HepG2 (cell line): ENCODE results near the gene NXPH4. TPM values are rescaled to one million over a fixed set of nuclear protein-coding genes. Genes with fewer than 3 reads are reported as not detected.
A peak's percentile ranks its signal among the peaks of the same experiment; 100 is the strongest.

Experiments
- ATAC-seq: fragments of 200-7000 bp; cut with Tn5 transposase; 3 replicates; pipeline ENCODE4 v1.9.1; 2020; ENCODE audit warnings: mild to moderate bottlenecking, moderate library complexity
- BruUV-seq: library from RNA; stranded (reverse); fragments of 400-500 nt; replicated peaks from 2 replicates; lab custom pipeline; 2021; lab: Mats Ljungman, UMichigan
- CTCF ChIA-PET: fragments of 300-600 bp; formaldehyde crosslinking; extraction: SDS; loops from one replicate; lab custom pipeline; 2021; ENCODE audit warnings: low total read pairs, inconsistent platforms, low intra/inter-chr PET ratio; lab: Yijun Ruan, JAX
- POLR2A ChIA-PET: fragments of 350-600 bp; sonication (Branson Sonifier 250); formaldehyde crosslinking; loops from one replicate; lab custom pipeline; 2020; ENCODE audit warnings: antibody characterized with exemption, inconsistent platforms; lab: Yijun Ruan, JAX
- DNase-seq: peaks from one replicate; pipeline ENCODE4 v3.0.0-alpha.2; 2015; ENCODE audit warnings: low spot score
- FAIRE-seq: peaks from 3 replicates; lab custom pipeline; 2011; peaks lifted over from hg19 to GRCh38; lab: Jason Lieb, UNC
- H2AFZ ChIP-seq: one replicate; pipeline ENCODE4 v1.6.1; 2011; ENCODE audit warnings: low read length, inconsistent platforms
- H3K27ac ChIP-seq: fragments of 300-600 bp; 3 replicates; pipeline ENCODE4 v1.8.0; 2011; ENCODE audit warnings: mixed run types, mild to moderate bottlenecking, mixed read lengths, low read length, inconsistent platforms; ENCODE audit not compliant: insufficient read depth; ENCODE audit errors: extremely low read length
- H3K27me3 ChIP-seq, 2 experiments: fragments of 200-600 bp in 1 of 2; 2 replicates in 1 of 2; 3 replicates in 1 of 2; pipeline versions ENCODE4 v1.6.0 to v1.8.0; 2011; ENCODE audit warnings: low read length in 2 of 2, mild to moderate bottlenecking in 2 of 2, moderate library complexity in 2 of 2, inconsistent platforms in 1 of 2; ENCODE audit not compliant: insufficient read depth in 2 of 2, control insufficient read depth in 1 of 2
- H3K36me3 ChIP-seq, 2 experiments: fragments of 200-600 bp in 1 of 2; replicated peaks in 1 of 2; 2 replicates in 1 of 2; 3 replicates in 1 of 2; pipeline versions ENCODE4 v1.5.1 to v1.8.0; 2011; ENCODE audit warnings: low read length in 2 of 2, inconsistent platforms in 1 of 2; ENCODE audit not compliant: insufficient read depth in 2 of 2, control insufficient read depth in 1 of 2
- H3K4me1 ChIP-seq: 2 replicates; pipeline ENCODE4 v1.5.1; 2012; ENCODE audit warnings: low read length, inconsistent platforms; ENCODE audit not compliant: insufficient read depth
- H3K4me2 ChIP-seq: 2 replicates; pipeline ENCODE4 v1.6.0; 2011; ENCODE audit warnings: low read depth, low read length, inconsistent platforms
- H3K4me3 ChIP-seq, 3 experiments: fragments of 200-600 bp in 1 of 3; sonication (generic), shearing (Covaris generic) in 1 of 3; replicated peaks in 1 of 3; 2 replicates each; pipeline ENCODE4 v1.5.1; 2011 to 2016; ENCODE audit warnings: low read length in 3 of 3, inconsistent platforms in 2 of 3, low read depth in 2 of 3, mild to moderate bottlenecking in 2 of 3, control low read depth in 1 of 3, mixed read lengths in 1 of 3; ENCODE audit not compliant: insufficient read depth in 1 of 3
- H3K79me2 ChIP-seq: one replicate; pipeline ENCODE4 v1.6.1; 2011; ENCODE audit warnings: low read length, inconsistent platforms; ENCODE audit not compliant: insufficient read depth
- H3K9ac ChIP-seq: 2 replicates; pipeline ENCODE4 v1.6.0; 2011; ENCODE audit warnings: mild to moderate bottlenecking, low read depth, low read length, inconsistent platforms; ENCODE audit not compliant: insufficient read depth
- H3K9me3 ChIP-seq: 2 replicates; pipeline ENCODE4 v1.5.1; 2012; ENCODE audit warnings: mild to moderate bottlenecking, low read length
- H4K20me1 ChIP-seq: 2 replicates; pipeline ENCODE4 v1.6.0; 2011; ENCODE audit warnings: inconsistent platforms, mild to moderate bottlenecking, low read length, moderate library complexity; ENCODE audit not compliant: insufficient read depth
- AGO2 ChIP-seq: fragments of 200-400 bp; formaldehyde crosslinking; optimal IDR thresholded peaks from 2 replicates; pipeline ENCODE3; 2017; ENCODE audit warnings: mild to moderate bottlenecking, low read depth, low read length, moderate library complexity
- PAF1 ChIP-seq: IDR thresholded peaks from 2 replicates; pipeline ENCODE4 v1.6.1; 2016; ENCODE audit warnings: missing genetic modification reagents, missing compliant biosample characterization
- POLR2A ChIP-seq, 2 experiments: IDR thresholded peaks; 2 replicates each; pipeline ENCODE4 v1.6.1; 2011; ENCODE audit warnings: low read depth in 2 of 2, low read length in 2 of 2, mild to moderate bottlenecking in 1 of 2, moderate library complexity in 1 of 2; ENCODE audit not compliant: insufficient read depth in 1 of 2
- PRDM4 ChIP-seq: sonication (generic); formaldehyde crosslinking; IDR thresholded peaks from 2 replicates; pipeline ENCODE4 v1.9.0; 2021; ENCODE audit warnings: missing genetic modification reagents, borderline replicate concordance
- TRAFD1 ChIP-seq: sonication (generic); formaldehyde crosslinking; IDR thresholded peaks from 2 replicates; pipeline ENCODE4 v1.5.1; 2020; ENCODE audit warnings: missing genetic modification reagents, mild to moderate bottlenecking, borderline replicate concordance
- ZFP1 ChIP-seq: IDR thresholded peaks from 2 replicates; pipeline ENCODE4 v1.6.1; 2016
- WGBS: methylation state at CpG from one replicate; pipeline ENCODE4 v1.1.6; 2017; ENCODE audit warnings: low lambda C conversion rate; 5-methylcytosine and 5-hydroxymethylcytosine counted together
- in situ Hi-C: cut with HindIII; loops from 2 replicates; pipeline ENCODE4 v1.10.0; 2017; ENCODE audit warnings: low pct_unique_long_range_greater_than_20kb; ENCODE audit not compliant: extremely low pct_ligation_motif_present
- intact Hi-C: fragments of 100-400 bp; cut with micrococcal nuclease; formaldehyde crosslinking; loops from one replicate; pipeline ENCODE4 v1.10.0; 2022; ENCODE audit not compliant: unreplicated experiment
- polyA plus RNA-seq, 8 experiments: library from polyadenylated mRNA; depleted of rRNA in 3 of 8; stranded (reverse) in 7 of 8; unstranded in 1 of 8; fragments of >200 nt; fragmentation: Illumina TruSeq in 4 of 8; extraction: Trizol in 4 of 8; gene quantifications; 2 replicates each; pipeline versions ENCODE4 v1.2.1 to v1.2.3, GENCODE V29; 2011 to 2016; ENCODE audit warnings: low read depth in 4 of 8, missing spikeins in 1 of 8, mixed read lengths in 1 of 8; ENCODE audit not compliant: insufficient read depth in 1 of 8
- total RNA-seq, 5 experiments: library from RNA; depleted of rRNA; stranded (reverse); fragments of >200 nt; fragmentation: Illumina TruSeq; extraction: Trizol; gene quantifications; 2 replicates each; pipeline ENCODE4 v1.2.3, GENCODE V29; 2016; ENCODE audit warnings: low read depth in 1 of 5

Gene NXPH4
- total and polyA plus RNA-seq, 2 of the 13 experiments (the other 11 are each of a cell fraction or from before 2014, with no cell fraction given) = 0.13 TPM; not detected in 1

GRCh38 chr12:57207731-57208630 lies 8.6 kb upstream of the NXPH4 start:
- Histone ChIP-seq H2AFZ (no peak overlapping the region), H3K9me3 (no peaks in the 10 kb centered on the region)
- BruUV-seq = no TSS peak
- TF ChIP-seq POLR2A (IDR thresholded peaks at IDR 0.05; ENCODE audit: insufficient read depth in 1 of 2, low read depth in 2 of 2, low read length in 2 of 2) (peak in 1 of 2 experiments; percentile 22; a peak in 1 of 4 replicates), TRAFD1 (CRISPR knock-in tag) (no peak)
- TF ChIP-seq, all 625 proteins: peak for 1
- no peak overlapping the region for H3K4me2 ChIP-seq
- peaks cover 52 to 86% of the 10 kb centered on the region in 2 experiments for H3K36me3 ChIP-seq
- POLR2A ChIA-PET = no interaction called here
- CTCF ChIA-PET = no interaction called here
- no peak overlapping the region for H3K4me3 ChIP-seq
- ATAC-seq (no peak), FAIRE-seq (no peak), DNase-seq (no peak)
- no peak overlapping the region for H3K9ac ChIP-seq
- no peaks in the 10 kb centered on the region for H3K79me2 ChIP-seq
- H4K20me1 ChIP-seq = no peaks in the 10 kb centered on the region
- intact Hi-C loops (no loop called here), in situ Hi-C loops (no loop called here)
- no peak overlapping the region for H3K27ac ChIP-seq
- no peaks in the 10 kb centered on the region for H3K4me1 ChIP-seq
- no peaks in the 10 kb centered on the region for H3K27me3 ChIP-seq
- WGBS = 98% methylated on average over 23 of the region's 29 CpGs

GRCh38 chr12:57208631-57209282 lies 7.8 kb upstream of the NXPH4 start:
- H3K9me3 ChIP-seq = no peaks in the 10 kb centered on the region
- no peak overlapping the region for H3K27ac ChIP-seq
- ChIA-PET POLR2A (no interaction called here), CTCF (interaction anchor here (9.8 kb wide), 1 partner anchor 31 kb away, joined by 308 read pairs; a partner anchor contains a TSS)
- H2AFZ ChIP-seq = no peak overlapping the region
- no peak overlapping the region for H3K9ac ChIP-seq
- FAIRE-seq = no peak
- 92% methylated on average over 13 of the region's 22 CpGs for WGBS
- peaks cover under 1% of the 10 kb centered on the region; the same call in 1 of the 2 replicates for H3K4me1 ChIP-seq
- intact Hi-C loops = no loop called here
- ATAC-seq = no peak
- H3K36me3 ChIP-seq = peaks cover 45 to 78% of the 10 kb centered on the region in 2 experiments
- H3K4me3 ChIP-seq = no peak overlapping the region
- H3K4me2 ChIP-seq = no peak overlapping the region
- TF ChIP-seq PAF1 (CRISPR knock-in tag) (0 out of 2 replicates have a peak, but pooled peaks have one; percentile 47), PRDM4 (CRISPR knock-in tag) (no peak), ZFP1 (CRISPR knock-in tag) (no peak), AGO2 (peak; percentile 53)
- BruUV-seq = no TSS peak
- in situ Hi-C loops = no loop called here
- H4K20me1 ChIP-seq = peaks cover 5% of the 10 kb centered on the region; the same call in 1 of the 2 replicates
- no peak for DNase-seq
- no peaks in the 10 kb centered on the region for H3K79me2 ChIP-seq
- H3K27me3 ChIP-seq = no peaks in the 10 kb centered on the region
